ENCODE data around the gene LYRM4. TPM values are rescaled to one million over a fixed set of nuclear protein-coding genes. Genes with fewer than 3 reads are reported as not detected.
A peak's percentile ranks its signal among the peaks of the same experiment; 100 is the strongest.

LYRM4 gene
- polyA plus RNA-seq, 2 of the 4 experiments (the other 2 are of a cell fraction) = 25.6 to 43.3 TPM

DNA sequence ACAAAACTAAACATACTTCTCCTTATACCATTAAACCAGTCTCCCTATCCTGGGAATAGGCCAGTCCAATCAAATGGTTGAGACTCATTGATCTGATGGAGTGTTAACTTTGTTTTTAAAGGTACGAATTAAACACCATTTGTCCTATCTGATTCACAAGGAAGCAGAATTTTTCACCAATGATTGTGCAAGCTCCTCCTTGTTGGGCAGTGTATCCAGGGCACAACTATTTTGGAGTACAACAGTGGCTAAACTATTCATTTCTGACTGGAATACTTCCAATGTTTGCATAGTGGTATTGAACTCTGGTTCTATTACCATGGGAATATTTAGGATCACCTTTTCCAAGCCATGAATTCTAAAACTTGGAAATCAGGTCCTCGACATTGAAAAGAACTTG lies 181.1 kb downstream of the LYRM4 start (continued):
- TF ChIP-seq, protein P1, sequence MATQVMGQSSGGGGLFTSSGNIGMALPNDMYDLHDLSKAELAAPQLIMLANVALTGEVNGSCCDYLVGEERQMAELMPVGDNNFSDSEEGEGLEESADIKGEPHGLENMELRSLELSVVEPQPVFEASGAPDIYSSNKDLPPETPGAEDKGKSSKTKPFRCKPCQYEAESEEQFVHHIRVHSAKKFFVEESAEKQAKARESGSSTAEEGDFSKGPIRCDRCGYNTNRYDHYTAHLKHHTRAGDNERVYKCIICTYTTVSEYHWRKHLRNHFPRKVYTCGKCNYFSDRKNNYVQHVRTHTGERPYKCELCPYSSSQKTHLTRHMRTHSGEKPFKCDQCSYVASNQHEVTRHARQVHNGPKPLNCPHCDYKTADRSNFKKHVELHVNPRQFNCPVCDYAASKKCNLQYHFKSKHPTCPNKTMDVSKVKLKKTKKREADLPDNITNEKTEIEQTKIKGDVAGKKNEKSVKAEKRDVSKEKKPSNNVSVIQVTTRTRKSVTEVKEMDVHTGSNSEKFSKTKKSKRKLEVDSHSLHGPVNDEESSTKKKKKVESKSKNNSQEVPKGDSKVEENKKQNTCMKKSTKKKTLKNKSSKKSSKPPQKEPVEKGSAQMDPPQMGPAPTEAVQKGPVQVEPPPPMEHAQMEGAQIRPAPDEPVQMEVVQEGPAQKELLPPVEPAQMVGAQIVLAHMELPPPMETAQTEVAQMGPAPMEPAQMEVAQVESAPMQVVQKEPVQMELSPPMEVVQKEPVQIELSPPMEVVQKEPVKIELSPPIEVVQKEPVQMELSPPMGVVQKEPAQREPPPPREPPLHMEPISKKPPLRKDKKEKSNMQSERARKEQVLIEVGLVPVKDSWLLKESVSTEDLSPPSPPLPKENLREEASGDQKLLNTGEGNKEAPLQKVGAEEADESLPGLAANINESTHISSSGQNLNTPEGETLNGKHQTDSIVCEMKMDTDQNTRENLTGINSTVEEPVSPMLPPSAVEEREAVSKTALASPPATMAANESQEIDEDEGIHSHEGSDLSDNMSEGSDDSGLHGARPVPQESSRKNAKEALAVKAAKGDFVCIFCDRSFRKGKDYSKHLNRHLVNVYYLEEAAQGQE (IDR thresholded peaks at IDR 0.05) = no peak
- TF ChIP-seq MAFK (IDR thresholded peaks at IDR 0.05; ENCODE audit: partially characterized antibody) = no peak

DNA sequence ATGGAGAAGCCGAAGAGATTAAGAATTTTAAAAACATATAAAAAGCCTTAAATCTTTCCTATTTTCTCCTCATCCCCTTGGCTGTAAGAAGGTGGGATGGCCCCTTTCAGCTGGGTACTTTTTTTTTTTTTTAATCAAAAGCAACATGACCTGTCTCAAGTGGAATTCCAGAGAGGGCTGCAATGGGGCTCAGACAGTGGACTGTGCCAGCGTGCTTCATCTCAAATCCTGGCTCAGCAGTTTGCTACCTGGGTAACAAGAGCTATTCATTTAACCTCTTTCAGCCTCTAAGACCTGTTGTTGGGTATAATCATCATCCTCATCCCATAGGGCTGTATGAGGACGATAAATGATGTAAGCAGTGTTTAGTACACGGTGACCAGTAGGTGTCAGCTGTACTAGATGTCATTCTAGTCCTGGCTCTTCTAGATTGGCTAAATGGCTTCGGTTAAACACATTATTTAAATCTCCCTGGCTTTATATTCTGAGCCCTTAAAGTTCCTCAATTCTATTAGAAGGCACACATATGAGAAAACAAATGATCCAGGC lies 182.6 kb downstream of the LYRM4 start:
- no peak overlapping the region for H3K4me2 ChIP-seq
- no peaks in the 10 kb centered on the region for H3K9me3 ChIP-seq
- WGBS (ENCODE audit: missing lambda C conversion rate) = 48% methylated on average over 5 of the region's 5 CpGs
- ChIA-PET CTCF (interaction anchor here (0.6 kb wide), 1 partner anchor 20 kb away, joined by 3 read pairs; no protein-coding TSS in a partner anchor), POLR2A (no interaction called here)
- H3K4me1 ChIP-seq = peaks cover 26% of the 10 kb centered on the region
- TF ChIP-seq ZSCAN20 (CRISPR knock-in tag; IDR thresholded peaks at IDR 0.05) (no peak), MAFK (IDR thresholded peaks at IDR 0.05; ENCODE audit: partially characterized antibody) (no peak), FOXS1 (CRISPR knock-in tag; IDR thresholded peaks at IDR 0.05) (no peak), SMC3 (IDR thresholded peaks at IDR 0.05) (no peak), ZFP36 (IDR thresholded peaks at IDR 0.05; ENCODE audit: borderline replicate concordance, partially characterized antibody) (no peak), MAZ (IDR thresholded peaks at IDR 0.05; ENCODE audit: borderline replicate concordance, low read depth, low read length) (no peak), NR3C1 (IDR thresholded peaks at IDR 0.05) (no peak), JUNB (IDR thresholded peaks at IDR 0.05) (no peak), NPAS2 (CRISPR knock-in tag; IDR thresholded peaks at IDR 0.05; ENCODE audit: borderline replicate concordance) (no peak), KDM5A (IDR thresholded peaks at IDR 0.05) (no peak), FOSL2 (IDR thresholded peaks at IDR 0.05) (no peak), FOSL2 (CRISPR knock-in tag; IDR thresholded peaks at IDR 0.05) (no peak), EHMT2 (IDR thresholded peaks at IDR 0.05; ENCODE audit: low read depth) (no peak)
- TF ChIP-seq, protein P2, sequence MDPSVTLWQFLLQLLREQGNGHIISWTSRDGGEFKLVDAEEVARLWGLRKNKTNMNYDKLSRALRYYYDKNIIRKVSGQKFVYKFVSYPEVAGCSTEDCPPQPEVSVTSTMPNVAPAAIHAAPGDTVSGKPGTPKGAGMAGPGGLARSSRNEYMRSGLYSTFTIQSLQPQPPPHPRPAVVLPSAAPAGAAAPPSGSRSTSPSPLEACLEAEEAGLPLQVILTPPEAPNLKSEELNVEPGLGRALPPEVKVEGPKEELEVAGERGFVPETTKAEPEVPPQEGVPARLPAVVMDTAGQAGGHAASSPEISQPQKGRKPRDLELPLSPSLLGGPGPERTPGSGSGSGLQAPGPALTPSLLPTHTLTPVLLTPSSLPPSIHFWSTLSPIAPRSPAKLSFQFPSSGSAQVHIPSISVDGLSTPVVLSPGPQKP (IDR thresholded peaks at IDR 0.05; ENCODE audit: low read depth, low read length) = no peak
- H3K27ac ChIP-seq = no peak overlapping the region
- FAIRE-seq (no peak), ATAC-seq (peak in 1 of 2 experiments; percentile 62; a peak in 3 of 6 replicates), DNase-seq (ENCODE audit: low read depth in 1 of 2, low spot score in 1 of 2) (peak in 1 of 2 experiments; percentile 27)
- H3K4me3 ChIP-seq = no peak overlapping the region

DNA sequence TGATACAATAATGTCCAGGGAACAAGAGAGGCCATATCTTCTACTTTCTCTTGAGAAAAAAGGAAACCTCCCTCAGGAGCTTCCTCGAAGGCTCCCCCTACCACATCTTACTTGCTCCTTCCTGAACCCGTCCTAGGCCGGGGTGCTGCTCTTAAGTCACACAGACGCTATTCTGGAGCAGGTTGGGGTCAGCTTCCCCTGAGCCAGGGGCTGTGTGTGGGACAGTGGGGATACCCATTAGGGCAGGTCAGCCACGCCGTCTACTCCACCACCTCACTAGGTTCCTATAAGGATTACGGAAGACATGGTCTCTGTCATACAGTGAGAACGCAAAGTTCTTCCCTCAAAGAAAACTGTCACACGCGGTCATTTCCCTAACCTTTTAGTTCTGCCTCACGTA lies 183.8 kb downstream of the LYRM4 start:
- FAIRE-seq (no peak), ATAC-seq (no peak), DNase-seq (ENCODE audit: low read depth in 1 of 2, low spot score in 1 of 2) (no peak)
- Histone ChIP-seq H3K4me1 (peaks cover 13% of the 10 kb centered on the region), H3K9me3 (no peaks in the 10 kb centered on the region), H3K27ac (no peak overlapping the region), H3K4me3 (no peak overlapping the region), H3K4me2 (no peak overlapping the region)
- ChIA-PET CTCF (no interaction called here), POLR2A (no interaction called here)
- TF ChIP-seq NR3C1 (IDR thresholded peaks at IDR 0.05) = no peak
- WGBS (ENCODE audit: missing lambda C conversion rate) = 84% methylated on average over 11 of the region's 11 CpGs

DNA sequence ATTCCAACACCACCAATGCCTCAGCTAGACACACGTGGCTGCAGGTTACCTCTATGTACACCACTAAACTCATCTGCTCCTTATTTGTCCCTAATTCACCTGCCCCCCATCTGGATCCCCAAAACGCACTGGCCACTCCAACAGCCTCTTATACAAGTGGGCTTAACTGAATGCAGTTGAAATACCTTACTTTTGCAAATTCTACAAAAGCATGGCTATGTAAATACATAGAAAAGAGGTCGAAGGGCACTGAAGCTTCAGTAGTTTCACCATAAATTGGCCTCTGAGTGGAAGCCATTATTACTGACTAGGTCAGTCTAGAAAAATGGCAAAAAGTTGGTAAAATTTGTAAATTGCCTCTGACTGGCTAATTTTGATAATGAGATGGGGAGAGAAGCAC lies 186.8 kb downstream of the LYRM4 start:
- 25% methylated on average over 2 of the region's 3 CpGs for WGBS (ENCODE audit: missing lambda C conversion rate)
- POLR2A ChIA-PET = no interaction called here
- ATAC-seq = no peak
- Histone ChIP-seq H3K4me2 (no peak overlapping the region), H3K27ac (no peak overlapping the region), H3K9me3 (no peaks in the 10 kb centered on the region), H3K4me1 (peaks cover 5% of the 10 kb centered on the region; the same call in 2 of the 3 replicates), H3K4me3 (no peak overlapping the region)
- CTCF ChIA-PET = no interaction called here
- FAIRE-seq = no peak
- no peak for DNase-seq (ENCODE audit: low read depth in 1 of 2, low spot score in 1 of 2)
- no peak for TF ChIP-seq MAFK (IDR thresholded peaks at IDR 0.05; ENCODE audit: partially characterized antibody)
- TF ChIP-seq, protein P1 (IDR thresholded peaks at IDR 0.05) = no peak
- no peak for TF ChIP-seq FOSB (CRISPR knock-in tag; IDR thresholded peaks at IDR 0.05)
- TF ChIP-seq CBX2 (IDR thresholded peaks at IDR 0.05; ENCODE audit: borderline replicate concordance, low read depth) = no peak
- no peak for TF ChIP-seq CHD4 (IDR thresholded peaks at IDR 0.05; ENCODE audit: borderline replicate concordance)
- TF ChIP-seq JUNB (IDR thresholded peaks at IDR 0.05) = no peak
- TF ChIP-seq, protein P3, sequence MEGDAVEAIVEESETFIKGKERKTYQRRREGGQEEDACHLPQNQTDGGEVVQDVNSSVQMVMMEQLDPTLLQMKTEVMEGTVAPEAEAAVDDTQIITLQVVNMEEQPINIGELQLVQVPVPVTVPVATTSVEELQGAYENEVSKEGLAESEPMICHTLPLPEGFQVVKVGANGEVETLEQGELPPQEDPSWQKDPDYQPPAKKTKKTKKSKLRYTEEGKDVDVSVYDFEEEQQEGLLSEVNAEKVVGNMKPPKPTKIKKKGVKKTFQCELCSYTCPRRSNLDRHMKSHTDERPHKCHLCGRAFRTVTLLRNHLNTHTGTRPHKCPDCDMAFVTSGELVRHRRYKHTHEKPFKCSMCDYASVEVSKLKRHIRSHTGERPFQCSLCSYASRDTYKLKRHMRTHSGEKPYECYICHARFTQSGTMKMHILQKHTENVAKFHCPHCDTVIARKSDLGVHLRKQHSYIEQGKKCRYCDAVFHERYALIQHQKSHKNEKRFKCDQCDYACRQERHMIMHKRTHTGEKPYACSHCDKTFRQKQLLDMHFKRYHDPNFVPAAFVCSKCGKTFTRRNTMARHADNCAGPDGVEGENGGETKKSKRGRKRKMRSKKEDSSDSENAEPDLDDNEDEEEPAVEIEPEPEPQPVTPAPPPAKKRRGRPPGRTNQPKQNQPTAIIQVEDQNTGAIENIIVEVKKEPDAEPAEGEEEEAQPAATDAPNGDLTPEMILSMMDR (IDR thresholded peaks at IDR 0.05) = no peak
- TF ChIP-seq EP300 (IDR thresholded peaks at IDR 0.05) = no peak
- no peak for TF ChIP-seq GATA3 (IDR thresholded peaks at IDR 0.05; ENCODE audit: borderline replicate concordance)
- TF ChIP-seq CEBPB (IDR thresholded peaks at IDR 0.05) = no peak

Data from A549 (cell line).